GM20000 (cell line): ENCODE results near the gene IP6K3.

Experiments
- DNase-seq: peaks from one replicate; pipeline ENCODE4 v3.0.0; 2012; ENCODE audit warnings: low spot score
- TF ChIP-seq, protein P1 (sequence below): IDR thresholded peaks from 2 replicates; pipeline ENCODE4 v1.5.1; 2012; ENCODE audit warnings: mild to moderate bottlenecking, control low read depth; ENCODE audit errors: extremely low read depth, missing control alignments

The IP6K3 gene

DNA sequence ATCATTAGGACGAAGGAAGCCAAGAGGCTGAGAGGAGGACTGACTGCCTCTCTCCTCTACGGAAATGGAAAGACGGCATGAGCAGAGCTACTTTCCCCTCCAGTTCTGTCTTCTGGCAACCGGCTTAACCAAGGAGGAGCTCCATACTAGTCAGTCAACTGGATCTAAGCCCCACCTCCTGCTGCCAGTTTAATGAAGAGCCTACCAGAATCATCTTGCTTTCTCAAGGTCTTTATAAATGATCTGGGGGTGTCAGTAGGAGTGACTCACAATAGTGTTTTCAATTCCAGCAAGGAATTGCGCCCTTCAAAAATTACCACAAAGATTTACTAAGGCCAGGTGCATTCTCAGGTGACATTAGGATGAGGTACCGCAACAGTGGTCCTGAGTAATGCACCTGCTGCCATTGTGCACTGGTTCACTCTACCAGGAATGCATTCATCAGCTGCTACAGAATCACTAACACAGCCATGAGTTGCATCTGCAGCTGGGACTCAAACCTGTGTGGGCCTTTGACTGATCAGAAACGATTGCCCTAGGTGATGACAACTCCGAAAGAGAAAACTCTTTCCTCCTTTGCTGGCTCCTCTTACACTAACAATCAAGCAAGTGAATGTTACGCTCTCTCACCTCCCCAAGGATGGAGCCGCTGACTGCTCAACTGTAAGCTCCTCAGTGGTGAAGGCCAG lies 38.0 kb downstream of the IP6K3 start:
- TF ChIP-seq, protein P1, sequence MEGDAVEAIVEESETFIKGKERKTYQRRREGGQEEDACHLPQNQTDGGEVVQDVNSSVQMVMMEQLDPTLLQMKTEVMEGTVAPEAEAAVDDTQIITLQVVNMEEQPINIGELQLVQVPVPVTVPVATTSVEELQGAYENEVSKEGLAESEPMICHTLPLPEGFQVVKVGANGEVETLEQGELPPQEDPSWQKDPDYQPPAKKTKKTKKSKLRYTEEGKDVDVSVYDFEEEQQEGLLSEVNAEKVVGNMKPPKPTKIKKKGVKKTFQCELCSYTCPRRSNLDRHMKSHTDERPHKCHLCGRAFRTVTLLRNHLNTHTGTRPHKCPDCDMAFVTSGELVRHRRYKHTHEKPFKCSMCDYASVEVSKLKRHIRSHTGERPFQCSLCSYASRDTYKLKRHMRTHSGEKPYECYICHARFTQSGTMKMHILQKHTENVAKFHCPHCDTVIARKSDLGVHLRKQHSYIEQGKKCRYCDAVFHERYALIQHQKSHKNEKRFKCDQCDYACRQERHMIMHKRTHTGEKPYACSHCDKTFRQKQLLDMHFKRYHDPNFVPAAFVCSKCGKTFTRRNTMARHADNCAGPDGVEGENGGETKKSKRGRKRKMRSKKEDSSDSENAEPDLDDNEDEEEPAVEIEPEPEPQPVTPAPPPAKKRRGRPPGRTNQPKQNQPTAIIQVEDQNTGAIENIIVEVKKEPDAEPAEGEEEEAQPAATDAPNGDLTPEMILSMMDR = no peak

DNA sequence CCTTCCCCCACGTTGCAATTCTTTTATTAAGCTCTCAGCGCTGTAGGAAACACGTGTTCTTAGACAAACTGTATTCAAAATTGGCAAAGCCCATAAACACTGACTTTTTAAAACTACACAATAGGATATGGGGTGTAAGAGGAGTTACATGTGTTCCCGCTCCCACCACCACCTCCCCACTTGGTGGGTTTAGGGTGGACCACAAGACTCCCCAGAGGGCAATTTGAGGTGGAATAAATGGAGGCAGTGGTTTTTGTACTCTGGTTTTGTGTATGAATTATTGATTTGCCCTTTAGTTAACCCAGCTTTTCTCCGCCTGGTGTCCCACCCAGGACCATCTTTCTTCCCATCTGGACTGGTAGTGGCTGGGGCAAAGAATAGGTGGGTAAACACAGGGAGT lies 38.9 kb downstream of the IP6K3 start:
- TF ChIP-seq, protein P1 = no peak
- DNase-seq = no peak

More for the DNA sequence above, 38.0 kb downstream of the IP6K3 start:
- no peak for DNase-seq

DNA sequence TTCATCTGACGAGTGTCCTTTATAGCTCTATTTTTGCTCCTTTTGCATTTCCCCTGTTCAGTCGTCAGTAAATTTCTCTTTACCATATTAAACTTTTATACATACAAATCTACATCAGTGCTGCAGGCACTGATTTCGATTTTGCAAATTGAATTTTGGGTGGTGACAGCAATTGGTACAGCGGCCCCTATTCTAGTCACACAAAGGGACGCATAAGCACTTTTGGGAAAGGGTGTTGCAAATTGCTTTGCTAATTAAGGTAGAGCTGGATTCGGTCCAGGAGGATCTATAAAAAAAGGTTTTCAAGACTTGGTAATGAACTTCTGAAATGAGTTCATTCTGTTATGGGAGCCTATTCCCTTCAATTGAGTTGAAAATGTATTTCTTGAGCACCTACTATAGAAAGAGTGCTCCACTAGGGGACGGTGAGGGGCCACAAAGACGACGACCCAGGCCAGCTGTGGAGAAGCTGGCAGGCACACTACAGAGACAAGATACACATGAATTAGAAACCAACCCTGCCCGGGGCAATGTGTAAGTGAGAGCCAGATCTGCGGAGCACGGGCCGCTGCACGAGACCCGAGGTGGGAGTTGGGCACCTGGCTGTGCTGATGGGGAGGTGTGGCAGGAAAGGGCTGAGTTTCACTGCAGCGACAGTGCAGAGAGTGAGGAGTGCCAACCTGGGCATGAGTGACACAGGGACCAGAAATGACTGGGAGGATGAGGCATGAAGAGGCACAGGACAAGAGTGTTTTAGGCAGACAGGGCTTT lies 40.6 kb downstream of the IP6K3 start:
- DNase-seq = no peak
- TF ChIP-seq, protein P1 = no peak

DNA sequence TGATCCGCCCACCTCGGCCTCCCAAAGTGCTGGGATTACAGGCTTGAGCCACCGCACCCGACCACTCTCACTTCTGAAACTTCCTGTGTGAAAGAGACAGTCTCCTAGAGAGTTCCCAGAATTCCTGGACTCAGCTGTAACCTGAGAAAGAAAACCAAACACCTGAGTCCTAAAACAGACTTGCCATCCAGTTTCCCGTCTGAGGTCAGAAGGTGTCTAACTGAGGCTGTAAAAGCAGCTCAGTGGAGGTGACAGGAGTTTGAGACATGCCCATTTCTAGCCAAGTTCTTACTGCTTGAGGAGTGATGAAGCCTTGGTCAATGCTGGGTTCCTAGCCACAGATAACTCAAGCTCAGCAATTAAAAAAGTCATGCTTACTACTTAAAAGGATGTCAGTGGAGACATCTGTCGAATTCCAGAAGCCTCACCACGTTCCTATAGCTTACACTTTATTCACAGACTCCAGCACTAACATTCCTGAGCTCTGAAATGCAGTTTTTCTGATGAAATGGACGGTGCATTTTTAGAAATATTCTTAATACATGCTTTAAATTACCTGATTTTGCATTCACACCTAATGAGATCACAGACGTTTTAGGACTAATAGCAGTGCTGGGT lies 41.3 kb downstream of the IP6K3 start:
- DNase-seq = no peak
- TF ChIP-seq, protein P1 = no peak

DNA sequence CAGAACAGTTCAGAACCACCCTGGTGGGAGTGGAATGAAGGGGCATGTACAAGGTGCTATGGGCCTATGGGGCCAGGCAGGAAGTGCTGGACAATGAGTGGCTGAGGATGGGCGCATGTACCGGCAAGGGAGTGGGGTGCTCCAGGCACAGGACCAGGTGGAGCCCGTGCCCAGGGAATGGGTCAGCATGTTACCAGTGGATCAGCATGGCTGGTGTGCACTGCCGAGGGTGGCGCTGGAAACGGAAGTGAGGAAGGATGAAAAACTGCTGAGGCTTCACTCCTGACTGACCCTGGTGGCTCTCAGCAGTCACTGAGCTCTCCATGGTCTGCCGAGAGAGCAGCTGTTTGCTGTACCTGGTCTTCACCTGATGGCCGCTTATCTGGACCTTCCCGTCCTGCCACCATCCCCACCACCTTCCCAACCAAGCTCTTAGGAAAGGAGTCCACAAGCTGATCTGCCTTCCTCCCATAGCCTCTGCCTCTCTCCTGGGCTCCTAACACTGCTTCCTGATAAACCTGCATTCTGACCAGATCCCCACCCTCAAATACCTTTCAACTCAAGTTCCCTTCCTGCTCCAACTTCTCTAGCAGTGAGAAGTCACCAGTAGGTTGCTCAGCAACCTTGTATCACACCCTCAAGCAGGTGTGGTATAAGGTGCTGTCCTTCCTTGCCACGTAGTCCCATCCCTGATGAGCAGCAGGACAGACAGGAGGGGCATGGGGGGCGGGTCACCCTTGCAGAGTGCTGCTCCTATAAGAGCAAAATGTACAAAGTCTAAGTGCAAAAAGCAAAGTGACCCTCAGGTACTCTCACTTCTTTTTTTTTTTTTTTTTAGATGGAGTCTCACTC lies 42.3 kb downstream of the IP6K3 start:
- DNase-seq = no peak
- TF ChIP-seq, protein P1 = no peak

DNA sequence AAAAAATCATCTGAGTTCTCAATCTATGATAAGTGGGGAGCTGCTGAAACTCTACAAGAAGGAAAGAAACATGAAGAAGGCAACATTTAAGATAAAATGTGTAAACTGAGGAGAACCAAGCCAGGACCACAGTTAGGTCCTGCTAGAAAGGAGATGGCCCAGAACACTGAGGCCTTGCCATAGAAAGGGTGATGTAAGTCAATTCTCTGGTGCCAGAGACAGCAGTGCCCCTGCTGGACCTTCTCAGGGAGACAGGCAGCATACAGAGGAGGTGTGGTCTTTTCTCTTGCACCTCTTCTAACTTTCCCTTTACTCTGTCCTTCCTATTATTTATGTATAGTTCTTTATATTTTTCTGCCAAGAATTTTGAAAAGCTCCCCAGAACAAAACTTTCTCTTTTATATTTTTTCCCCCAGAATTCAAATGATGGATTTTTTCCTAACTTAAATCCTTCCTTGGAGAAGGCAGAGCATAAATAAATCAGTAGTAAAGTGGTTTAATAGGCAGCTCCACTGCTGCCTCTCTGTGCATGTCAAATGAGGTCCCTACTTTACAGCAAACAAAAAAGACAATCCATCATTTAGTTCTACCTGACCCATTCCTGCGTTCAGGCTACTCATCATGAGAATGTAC lies 44.2 kb downstream of the IP6K3 start:
- no peak for DNase-seq

More for the DNA sequence above, 44.2 kb downstream of the IP6K3 start:
- TF ChIP-seq, protein P1 = no peak
